HuH-7.5 (cell line): ENCODE results near the gene MGAT5B.
"Not testable (repeated sequence)": the region's sequence is repeated elsewhere in the genome, so short reads cannot be mapped to it uniquely, and the experiment has no call there.

Experiments used
- DNase-seq: peaks from one replicate; pipeline ENCODE4 v3.0.0; 2011; ENCODE audit warnings: low spot score

MGAT5B gene, protein sequence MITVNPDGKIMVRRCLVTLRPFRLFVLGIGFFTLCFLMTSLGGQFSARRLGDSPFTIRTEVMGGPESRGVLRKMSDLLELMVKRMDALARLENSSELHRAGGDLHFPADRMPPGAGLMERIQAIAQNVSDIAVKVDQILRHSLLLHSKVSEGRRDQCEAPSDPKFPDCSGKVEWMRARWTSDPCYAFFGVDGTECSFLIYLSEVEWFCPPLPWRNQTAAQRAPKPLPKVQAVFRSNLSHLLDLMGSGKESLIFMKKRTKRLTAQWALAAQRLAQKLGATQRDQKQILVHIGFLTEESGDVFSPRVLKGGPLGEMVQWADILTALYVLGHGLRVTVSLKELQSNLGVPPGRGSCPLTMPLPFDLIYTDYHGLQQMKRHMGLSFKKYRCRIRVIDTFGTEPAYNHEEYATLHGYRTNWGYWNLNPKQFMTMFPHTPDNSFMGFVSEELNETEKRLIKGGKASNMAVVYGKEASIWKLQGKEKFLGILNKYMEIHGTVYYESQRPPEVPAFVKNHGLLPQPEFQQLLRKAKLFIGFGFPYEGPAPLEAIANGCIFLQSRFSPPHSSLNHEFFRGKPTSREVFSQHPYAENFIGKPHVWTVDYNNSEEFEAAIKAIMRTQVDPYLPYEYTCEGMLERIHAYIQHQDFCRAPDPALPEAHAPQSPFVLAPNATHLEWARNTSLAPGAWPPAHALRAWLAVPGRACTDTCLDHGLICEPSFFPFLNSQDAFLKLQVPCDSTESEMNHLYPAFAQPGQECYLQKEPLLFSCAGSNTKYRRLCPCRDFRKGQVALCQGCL

DNA sequence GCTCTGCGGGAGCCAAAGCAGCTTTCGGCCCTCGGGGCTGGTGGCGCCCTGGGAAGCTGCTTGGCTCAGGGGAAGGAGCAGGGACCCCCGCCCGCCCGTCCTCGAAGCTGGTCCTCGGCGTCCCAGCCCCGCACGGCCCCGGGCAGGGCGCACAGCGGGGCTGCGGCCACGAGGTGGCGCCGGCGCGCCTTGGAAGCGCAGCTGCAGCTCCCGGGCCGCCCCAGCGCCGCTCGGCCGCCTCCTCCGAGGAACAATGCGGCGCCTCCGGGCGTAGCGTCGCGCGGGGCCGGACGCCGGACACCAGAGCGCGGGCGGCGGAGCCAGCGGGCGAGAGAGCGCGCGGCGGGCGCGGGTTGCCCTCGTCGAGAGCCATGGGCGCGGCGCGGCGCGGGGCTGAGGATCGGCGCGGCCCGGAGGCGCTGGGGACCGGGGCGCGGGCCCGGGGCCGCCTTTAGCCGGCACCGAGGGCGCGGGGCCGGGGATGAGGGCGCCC lies at the start of gene MGAT5B:
TSS of gene MGAT5B (plus strand) at position 229 of the 493 bp plus-strand sequence. CDS start 626 bp downstream, outside the sequence.
- DNase-seq, result peak; percentile 96

DNA sequence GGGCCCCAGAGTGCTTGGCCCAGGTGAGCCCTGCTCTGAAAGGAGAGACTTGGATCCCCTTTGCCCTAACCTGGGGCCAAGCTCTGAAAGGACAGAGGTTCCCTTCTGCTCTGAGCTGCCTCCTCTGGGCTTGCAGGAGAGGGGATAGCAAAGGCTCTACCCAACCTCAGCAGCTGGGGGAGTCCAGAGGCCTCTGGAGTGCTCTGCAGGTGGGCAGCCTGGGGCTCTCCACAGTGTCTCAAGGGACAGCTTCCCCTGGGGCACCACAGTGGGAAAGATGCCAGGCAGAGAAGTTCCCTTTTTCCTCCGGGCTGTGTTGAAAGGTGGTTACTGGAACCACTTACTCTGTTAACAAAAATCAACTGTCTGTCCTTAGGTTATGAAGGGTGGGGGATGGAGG lies 48.2 kb upstream of the MGAT5B start:
- DNase-seq, result no peak

DNA sequence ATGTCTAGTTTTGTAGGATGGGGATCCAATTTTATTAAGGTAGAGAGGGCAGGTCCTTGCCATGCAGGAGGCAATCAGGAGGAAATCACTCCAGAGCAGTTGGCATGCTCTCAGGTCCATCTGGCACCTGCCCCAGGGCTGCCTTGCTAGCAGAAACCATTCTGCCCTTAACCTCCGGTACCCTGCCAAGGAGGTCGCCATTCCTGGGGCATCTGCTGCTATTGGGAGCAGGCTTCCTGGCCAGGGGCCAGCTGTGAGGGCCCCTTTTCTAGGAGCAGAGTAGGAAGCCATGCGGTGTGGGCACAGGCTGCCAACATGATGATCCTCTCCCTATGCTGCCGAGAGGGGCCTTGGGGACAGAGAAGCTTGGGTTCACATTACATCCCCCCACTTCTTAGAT lies 47.6 kb upstream of the MGAT5B start:
- DNase-seq, result no peak

DNA sequence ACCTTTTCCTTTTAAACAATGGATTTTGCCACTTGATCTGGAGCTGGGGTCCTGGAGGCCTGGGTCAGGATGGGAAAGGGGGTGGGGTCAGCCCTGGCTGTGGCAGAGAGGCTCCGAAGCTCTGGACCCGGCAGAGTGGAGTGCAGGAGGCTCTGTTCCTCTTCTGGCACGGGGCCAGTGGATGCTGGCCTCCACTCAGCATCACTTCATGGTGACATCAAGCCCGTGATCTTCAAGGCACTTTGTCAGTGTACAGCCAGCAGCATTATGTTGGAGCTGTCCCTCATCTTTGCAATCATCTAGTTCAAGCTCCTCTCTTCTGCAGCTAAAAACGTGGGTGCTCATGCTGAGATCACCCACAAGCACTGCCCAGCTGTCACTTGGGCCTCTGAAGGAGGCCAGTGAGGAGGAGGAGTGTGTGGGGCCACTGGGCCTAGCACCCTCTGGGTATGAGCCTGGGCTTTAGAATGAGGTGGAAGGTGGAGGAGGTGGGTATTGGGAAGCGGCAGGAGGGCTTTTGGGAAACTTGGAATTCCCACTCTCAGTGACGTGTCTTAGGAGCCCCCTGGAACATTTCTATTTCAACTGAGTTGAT lies 45.9 kb upstream of the MGAT5B start:
- DNase-seq, result no peak

DNA sequence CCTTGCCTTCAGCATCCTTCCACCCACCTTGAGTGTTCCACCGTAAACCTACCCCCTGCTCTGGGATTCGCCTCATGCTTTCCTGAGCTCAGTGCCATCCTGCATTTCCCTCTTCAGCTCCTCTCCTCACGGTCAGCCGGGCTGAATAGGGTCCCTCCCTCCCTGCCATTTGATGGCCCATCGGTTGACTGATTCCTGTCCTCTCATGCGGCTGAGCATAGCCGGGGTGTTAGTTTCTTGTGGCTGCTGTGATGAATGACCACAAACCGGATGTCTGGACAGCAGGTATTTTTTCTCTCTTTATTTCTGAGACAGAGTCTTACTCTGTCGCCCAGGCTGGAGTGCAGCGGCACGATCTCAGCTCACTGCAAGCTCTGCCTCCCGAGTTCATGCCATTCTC lies 44.1 kb upstream of the MGAT5B start:
- DNase-seq, result no peak

DNA sequence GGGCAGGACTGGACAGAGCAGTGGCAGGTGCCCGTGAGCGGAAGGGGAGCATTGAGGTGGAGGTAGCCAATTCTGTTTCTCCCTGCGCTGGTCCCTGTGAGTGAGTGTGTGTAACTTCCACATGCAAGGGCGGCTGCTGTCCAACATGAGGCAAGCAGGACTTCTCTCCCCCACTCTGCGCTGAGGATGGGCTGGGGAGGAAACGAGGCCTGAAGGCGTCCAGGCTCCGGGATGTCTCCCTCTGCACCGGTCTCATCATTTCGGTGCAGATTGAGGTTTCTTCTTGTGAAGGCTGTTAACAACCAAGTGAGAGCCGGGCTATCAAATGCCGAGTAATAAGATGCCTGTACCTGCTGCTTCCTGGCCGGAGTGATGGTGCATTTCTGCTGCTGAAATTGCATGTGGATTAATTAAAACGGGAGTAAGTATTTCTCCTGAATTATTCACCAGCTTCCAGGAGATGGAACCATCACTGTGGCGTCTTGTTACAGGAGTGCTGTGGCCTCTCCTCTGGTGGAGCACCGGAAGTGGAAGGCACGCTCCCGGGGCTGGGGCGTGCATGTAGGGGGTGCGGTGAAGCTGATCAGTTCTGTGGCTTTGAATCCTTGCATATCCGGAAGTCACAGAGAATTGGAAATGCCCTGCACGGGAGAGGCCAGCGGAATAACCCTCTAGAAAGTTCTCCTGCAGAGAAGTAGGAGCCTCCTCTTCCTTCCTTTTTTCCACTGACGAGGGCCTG lies 41.7 kb upstream of the MGAT5B start:
- no peak for DNase-seq

DNA sequence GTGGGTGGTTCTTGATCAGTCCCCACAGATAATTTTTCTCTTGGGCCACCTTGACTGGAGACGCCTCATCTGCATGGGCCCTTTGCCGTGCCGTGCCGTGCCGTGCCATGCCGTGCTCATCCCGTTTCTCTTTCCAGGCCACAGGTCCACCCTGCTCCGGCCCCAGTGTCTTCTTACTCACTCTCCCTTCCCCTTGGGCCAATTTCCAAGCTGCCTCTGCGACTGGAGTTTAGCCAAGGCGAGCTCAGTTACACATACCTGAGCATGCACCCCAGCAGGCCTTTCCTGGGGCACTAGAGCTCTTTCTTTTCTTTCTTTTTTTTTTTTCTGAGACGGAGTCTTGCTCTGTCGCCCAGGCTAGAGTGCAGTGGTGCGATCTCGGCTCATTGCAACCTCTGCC lies 40.5 kb upstream of the MGAT5B start:
- no peak for DNase-seq

DNA sequence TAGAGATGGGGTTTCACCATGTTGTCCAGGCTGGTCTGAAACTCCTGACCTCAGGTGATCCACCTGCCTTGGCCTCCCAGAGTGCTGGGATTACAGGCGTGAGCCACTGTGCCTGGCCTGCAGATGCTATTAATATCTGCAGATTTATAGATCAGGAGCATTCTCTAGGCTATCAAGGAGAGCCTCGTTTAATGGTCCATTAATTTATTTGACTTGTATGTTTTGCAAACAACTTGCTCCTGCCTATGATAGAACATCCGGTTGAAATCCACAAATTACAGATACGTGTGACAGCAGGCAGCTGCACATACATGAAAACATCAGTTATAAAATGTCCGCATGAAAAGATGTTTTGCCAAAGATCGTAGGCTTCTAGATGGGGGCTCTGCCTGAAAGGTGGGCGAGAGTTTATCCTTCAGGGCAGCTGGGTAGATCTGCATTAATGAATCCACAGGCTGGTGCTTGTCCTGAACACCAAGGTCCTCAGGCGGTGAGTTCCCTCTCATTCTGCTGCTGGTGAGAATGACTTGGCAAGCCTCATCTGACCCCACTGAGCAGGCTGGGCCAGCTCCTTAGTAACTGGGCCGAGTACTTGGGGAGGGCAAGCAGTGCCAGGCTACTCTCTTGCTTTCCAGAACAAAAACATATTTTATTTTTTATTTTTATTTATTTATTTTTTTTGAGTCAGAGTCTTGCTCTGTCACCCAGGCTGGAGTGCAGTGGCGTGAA lies 37.1 kb upstream of the MGAT5B start:
- no peak for DNase-seq

DNA sequence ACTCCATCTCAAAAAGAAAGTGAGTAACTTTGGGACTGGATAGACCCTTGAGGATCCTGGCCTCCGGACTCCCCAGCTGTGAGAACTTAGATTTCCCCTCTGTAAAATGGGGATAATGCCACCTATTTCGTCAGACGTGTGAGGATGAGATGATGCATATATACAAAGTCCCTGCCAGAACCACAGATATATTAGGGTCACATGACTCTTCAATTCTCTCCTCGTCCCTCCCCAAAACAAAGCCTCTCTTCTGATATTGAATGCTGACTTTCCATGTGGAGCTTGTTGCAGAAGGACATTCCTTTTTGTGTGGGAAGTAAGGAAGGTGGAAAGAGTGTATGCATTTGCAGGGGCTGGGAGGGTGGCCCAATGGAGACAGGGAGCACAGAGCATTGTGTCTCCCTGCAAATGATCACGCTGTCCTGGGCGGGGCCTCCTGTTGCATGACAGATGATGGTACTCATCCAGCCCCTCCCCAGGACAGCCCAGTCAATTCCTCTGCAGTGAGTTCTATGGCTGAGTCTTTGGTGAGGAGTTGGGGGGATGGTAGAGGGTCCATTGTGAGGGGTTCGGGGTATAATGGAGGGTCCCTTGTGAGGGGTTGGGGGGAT lies 35.1 kb upstream of the MGAT5B start:
- no peak for DNase-seq

DNA sequence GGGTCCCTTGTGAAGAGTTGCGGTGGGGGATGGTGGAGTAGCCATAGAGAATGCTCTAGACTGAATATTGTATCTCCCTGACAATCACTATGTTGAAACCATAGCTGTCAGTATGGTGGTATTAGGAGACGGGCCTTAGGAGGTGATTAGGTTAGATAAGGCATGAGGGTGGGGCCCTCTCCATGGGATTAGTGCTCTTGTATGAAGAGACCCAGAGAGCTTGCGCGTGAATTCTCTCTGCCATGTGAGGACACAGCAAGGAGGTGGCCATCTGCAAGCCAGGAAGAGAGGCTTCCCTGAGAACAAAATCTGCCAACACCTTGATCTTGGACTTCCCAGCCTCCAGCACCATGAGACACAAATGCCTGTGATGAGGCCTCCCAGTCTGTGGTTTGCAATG lies 34.5 kb upstream of the MGAT5B start:
- no peak for DNase-seq

DNA sequence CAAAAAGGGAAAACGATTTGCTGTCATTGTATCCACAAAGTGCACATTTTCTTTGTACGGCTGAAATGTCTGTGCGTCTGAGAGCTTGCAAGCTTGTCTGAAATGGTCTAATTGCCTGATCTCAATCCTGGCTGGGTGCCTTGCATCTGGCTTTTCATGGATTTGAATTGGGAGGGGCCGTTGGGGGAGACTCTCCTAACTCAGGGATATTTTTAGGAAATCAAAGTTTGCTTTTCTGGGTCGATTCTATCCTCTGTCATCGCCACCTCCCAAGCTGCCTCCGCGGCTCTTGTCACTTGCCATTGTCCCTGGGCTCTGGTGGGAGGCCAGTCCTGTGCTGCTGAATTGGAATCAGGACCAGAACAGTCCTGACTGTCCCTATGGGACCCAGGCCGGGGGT lies 33.3 kb upstream of the MGAT5B start:
- no peak for DNase-seq

DNA sequence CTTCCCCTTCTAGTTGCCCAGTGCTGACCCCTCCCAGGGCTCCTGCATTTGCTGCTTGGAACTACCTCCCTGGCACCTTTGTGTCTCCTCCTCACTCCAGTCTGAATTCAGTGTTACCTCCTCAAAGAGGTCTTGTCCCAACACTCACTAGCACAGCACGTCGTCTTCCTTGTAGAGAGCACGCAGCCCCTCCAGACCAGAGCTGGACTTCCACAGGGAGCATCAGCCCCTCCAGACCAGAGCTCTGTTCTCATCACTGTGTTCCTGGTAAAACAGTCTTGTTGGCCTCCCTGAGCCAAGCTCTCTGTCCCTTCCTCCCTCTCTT lies 27.8 kb upstream of the MGAT5B start:
- DNase-seq, result no peak

DNA sequence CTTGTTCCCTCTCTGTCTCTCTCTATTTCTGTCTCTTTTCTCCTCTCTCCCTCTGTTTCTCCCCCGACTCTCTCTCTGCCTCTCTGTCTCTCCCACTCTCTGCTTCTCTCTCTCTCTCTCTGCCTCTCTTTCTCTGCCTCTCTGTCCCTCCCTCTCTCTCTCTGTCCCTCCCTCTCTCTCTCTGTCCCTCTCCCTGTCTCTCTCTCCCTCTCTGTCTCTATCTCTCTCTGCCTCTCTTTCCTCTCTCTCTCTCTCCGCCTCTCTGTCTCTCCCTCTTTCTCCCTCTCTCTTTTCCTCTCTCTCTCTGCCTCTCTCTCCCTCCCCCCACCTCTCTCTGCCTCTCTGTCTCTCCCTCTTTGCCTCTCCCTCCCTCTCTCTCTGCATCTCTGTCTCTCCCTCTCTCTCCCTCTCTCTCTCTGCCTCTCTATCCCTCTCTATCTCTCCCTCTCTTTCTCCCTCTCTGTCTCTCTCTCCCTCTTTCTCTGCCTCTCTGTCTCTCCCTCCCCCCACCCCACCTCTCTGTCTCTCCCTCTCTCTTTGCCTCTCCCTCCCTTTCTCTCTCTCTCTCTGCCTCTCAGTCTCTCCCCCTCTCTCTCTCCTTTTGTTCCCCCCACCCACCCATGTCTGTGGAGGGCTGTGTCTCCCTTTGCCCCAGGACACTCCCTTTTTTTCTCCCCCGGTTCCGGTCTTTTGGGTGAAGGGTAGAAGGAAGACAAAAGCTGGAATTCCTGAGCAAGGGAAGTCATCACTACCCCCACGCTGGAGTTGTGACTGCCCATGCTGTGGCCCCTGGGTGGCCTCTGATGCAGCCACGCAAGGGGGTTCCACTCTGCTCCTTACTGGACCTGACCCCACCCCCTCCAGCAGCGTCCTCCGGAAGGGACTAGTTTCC lies 27.1 kb upstream of the MGAT5B start:
- DNase-seq, result no peak

DNA sequence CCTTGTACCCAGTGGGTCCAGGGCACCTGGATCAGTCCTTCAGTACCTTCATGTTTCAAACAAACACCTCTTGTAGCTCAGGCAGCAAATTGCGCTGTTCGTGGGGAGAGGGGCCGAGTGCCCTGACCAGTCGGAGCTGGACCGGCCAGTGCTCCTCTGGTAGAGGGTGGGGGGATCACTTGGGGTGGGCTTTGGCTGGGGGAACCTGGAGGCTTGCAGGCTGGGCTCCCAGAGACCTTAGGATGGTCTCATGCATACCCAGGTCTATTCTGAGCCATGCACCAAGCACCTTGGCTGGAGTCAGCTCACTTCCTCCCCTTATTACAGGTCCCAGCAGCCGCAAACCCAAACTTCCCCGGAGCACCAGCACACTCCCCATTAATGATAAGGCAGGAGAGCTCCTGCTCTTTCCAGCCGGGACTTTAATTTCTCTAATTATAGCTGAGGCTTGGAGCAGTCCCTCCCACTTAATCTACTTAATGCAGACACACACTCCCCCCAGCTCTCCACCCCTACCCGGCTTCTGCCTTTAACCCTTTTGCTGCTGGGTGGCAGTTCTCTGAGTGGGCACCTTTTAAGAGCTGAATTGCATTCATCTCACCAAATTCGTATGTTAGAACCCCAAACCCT lies 26.3 kb upstream of the MGAT5B start:
- no peak for DNase-seq

DNA sequence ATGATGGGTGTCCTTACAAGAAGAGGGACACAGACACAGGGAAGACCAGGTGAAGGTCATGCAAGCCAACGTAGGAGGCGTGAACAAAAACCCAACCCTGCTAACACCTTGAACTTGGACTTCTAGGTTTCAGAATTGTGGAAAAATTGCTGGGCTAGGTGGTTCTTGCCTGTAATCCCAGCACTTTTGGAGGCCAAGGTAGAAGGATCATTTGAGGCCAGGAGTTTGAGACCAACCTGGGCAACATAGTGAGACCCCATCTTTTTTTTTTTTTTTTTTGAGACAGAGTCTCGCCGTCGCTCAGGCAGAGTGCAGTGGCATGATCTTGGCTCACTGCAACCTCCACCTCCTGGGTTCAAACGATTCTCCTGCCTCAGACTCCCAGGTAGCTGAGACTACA lies 25.1 kb upstream of the MGAT5B start:
- DNase-seq, result not testable (repeated sequence)

DNA sequence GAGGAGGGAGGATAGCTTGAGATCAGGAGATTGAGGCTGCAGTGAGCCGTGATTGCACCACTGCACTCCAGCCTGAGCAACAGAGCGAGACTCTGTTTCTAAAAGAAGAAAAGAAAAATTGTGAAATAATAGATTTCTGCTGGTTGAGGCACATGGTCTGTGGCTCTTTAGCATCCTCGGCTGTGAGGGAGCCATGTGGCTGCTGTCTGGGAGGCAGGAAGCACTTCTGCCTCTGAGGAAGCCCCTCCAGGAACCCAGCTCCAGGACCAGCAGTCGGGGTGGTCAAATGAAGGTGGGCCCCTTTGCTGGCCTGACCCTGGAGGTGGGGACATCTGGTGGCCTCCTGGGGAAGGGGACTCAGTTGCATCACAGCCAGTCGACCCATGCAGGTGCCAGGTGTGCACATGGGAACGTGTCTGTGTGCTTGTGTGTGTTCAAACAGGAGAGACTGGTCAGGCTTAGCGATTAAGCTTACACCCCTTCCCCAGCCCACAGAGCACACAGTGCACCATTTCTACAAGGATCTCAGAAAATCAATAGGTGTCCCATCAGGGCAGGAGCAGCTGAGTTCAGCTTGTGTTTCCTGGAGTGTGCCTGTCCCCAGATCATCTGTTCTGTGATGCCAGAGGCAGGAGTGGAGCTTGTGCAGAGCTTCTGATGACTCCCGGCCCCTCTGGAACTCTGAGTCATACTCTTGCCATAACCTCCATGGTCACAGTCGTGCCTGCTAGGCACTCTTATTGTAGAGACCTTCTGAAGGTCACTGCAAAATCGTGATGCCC lies 24.3 kb upstream of the MGAT5B start:
- no peak for DNase-seq

DNA sequence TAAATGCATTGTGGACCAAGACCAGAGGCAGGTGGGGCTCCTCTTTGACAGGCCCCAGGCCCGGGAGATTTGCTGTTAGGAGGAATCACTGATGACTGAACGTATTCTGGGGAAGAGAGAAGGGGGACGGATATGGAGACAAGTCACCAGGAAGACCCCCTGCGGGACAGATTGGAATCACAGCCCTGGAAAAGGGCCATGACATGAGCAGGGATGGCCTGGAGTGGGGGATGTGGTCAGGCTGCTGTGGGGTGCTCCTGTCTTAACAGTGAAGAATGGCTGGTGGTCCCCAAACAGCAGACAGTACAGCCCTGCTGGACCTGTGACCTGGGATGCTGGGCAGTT lies 23.7 kb upstream of the MGAT5B start:
- DNase-seq, result no peak

DNA sequence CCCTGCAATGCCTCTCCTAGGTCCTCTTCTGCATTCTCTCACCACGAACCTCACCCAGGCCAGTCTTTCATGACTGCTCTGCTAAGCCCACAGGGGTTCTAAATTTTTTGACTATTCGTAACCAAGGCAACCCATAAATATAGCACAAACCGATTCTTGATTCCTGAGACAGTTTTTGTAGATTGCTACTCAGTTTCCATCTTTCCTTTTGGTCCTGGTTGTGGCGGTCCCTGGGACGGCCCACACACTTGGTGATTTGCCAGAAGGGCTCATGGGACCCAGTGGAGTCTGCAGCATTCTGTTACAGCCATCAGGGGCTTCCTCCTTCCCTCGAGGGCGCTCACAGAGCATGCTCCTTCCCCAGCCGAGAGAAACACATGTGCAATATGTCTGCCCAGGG lies 23.4 kb upstream of the MGAT5B start:
- DNase-seq, result no peak

DNA sequence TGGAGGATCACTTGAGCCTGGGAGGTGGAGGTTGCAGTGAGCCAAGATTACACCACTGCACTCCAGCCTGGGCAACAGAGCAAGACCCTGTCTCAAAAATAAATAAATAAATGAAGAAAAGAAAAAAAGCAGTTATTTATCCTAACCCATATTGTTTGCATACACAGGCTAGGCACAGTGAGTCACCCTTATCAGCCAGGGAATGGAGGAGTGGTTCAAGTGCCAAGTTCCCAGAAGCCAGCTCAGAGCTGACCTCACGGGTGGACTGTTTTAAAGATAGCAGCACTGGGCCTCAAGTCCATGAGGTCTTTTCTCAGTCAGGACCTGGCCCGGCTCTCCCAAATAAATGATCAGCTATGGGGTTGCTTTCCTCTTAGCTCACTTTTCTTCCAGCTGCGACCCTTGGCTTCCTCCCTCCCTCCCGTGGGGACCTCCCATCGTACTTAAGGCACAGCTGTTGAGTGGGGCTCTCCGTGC lies 22.6 kb upstream of the MGAT5B start:
- DNase-seq, result no peak
